Measurements from ENCODE around the gene BANP.

BANP gene

DNA sequence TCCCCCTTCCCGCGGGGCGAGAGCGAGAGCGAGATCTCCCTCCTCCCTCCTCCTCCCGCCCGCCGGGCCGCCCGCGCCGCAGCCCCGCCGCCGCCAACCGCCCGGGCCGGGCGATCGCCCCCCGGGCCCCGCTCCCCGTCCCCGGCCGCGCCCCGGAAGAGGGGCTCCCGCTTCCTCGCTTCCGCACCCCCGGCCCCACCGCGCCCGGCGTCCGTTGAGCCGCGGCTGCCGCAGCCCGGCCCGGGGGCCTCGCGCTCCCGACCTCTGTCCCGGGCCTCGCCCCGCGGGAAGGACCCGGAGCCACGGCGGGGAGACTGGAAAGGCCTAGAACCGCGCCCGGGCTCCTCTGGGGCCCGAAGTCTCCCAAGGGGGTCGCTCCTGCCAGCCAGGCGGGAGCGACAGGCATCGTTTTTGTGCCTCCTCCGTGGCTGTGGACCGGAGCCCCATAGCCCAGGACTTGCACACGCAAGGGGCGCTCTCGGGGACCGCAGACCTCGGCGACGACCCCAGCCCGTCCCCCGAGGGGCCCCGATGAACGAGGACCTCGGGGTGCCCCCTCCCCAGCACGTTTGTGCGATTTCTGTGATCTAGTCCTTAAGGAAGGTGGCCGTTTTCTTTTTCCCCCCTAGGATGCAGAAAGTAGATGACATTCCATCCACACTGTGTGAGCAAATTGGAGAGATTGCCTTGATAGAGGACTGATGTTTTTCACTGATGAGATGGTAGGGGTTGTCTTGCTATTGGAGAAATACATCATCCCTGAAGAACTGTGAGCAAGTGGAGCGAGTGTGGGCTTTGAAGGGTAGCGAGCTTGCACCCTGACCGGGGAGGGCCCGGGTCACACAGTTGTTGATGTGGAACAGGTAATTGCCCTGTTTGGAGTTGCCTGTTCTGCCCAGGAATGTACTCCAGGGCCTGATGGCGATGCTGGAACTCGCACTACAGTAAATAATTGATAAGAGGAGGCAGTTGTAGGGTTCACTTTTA, 611 bp downstream of the BANP start (continued):
- TF ChIP-seq, protein P1, sequence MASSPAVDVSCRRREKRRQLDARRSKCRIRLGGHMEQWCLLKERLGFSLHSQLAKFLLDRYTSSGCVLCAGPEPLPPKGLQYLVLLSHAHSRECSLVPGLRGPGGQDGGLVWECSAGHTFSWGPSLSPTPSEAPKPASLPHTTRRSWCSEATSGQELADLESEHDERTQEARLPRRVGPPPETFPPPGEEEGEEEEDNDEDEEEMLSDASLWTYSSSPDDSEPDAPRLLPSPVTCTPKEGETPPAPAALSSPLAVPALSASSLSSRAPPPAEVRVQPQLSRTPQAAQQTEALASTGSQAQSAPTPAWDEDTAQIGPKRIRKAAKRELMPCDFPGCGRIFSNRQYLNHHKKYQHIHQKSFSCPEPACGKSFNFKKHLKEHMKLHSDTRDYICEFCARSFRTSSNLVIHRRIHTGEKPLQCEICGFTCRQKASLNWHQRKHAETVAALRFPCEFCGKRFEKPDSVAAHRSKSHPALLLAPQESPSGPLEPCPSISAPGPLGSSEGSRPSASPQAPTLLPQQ (tag by site-specific recombination; IDR thresholded peaks at IDR 0.05) = 0 out of 2 replicates have a peak, but pooled peaks have one; percentile 9
- TF ChIP-seq, protein P2, sequence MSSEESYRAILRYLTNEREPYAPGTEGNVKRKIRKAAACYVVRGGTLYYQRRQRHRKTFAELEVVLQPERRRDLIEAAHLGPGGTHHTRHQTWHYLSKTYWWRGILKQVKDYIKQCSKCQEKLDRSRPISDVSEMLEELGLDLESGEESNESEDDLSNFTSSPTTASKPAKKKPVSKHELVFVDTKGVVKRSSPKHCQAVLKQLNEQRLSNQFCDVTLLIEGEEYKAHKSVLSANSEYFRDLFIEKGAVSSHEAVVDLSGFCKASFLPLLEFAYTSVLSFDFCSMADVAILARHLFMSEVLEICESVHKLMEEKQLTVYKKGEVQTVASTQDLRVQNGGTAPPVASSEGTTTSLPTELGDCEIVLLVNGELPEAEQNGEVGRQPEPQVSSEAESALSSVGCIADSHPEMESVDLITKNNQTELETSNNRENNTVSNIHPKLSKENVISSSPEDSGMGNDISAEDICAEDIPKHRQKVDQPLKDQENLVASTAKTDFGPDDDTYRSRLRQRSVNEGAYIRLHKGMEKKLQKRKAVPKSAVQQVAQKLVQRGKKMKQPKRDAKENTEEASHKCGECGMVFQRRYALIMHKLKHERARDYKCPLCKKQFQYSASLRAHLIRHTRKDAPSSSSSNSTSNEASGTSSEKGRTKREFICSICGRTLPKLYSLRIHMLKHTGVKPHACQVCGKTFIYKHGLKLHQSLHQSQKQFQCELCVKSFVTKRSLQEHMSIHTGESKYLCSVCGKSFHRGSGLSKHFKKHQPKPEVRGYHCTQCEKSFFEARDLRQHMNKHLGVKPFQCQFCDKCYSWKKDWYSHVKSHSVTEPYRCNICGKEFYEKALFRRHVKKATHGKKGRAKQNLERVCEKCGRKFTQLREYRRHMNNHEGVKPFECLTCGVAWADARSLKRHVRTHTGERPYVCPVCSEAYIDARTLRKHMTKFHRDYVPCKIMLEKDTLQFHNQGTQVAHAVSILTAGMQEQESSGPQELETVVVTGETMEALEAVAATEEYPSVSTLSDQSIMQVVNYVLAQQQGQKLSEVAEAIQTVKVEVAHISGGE (tag by site-specific recombination; conservative IDR thresholded peaks at IDR 0.05; ENCODE audit: low read depth) = no peak
- peak; percentile 90 for TF ChIP-seq ZNF335 (tag by site-specific recombination; conservative IDR thresholded peaks at IDR 0.05)
- no peak; the same call in 1 of the 2 replicates for TF ChIP-seq ZBTB20 (tag by site-specific recombination; IDR thresholded peaks at IDR 0.05)
- TF ChIP-seq ZNF394 (tag by site-specific recombination; IDR thresholded peaks at IDR 0.05; ENCODE audit: borderline replicate concordance) = no peak
- no peak for TF ChIP-seq ZSCAN5A (tag by site-specific recombination; IDR thresholded peaks at IDR 0.05)
- TF ChIP-seq ZNF24 (tag by site-specific recombination; IDR thresholded peaks at IDR 0.05) = no peak
- TF ChIP-seq CTCF (tag by site-specific recombination; IDR thresholded peaks at IDR 0.05) = 0 out of 2 replicates have a peak, but pooled peaks have one; percentile 13

- no peak overlapping the region; the same call in 1 of the 2 replicates for H3K27ac ChIP-seq (ENCODE audit: extremely low read depth, low read depth, low read length)
- no peak overlapping the region for H3K4me3 ChIP-seq (ENCODE audit: low read depth, low read length)
- H3K9me3 ChIP-seq (ENCODE audit: control insufficient read depth, insufficient read depth, low read depth, low read length) = no peaks in the 10 kb centered on the region
- peaks cover 4 to 41% of the 10 kb centered on the region in 2 experiments; a peak in 2 of 3 replicates for H3K36me3 ChIP-seq (ENCODE audit: control insufficient read depth in 2 of 2, insufficient read depth in 1 of 2, low read length in 2 of 2)
- TF ChIP-seq, protein P3, sequence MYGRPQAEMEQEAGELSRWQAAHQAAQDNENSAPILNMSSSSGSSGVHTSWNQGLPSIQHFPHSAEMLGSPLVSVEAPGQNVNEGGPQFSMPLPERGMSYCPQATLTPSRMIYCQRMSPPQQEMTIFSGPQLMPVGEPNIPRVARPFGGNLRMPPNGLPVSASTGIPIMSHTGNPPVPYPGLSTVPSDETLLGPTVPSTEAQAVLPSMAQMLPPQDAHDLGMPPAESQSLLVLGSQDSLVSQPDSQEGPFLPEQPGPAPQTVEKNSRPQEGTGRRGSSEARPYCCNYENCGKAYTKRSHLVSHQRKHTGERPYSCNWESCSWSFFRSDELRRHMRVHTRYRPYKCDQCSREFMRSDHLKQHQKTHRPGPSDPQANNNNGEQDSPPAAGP (tag by site-specific recombination; IDR thresholded peaks at IDR 0.05) = no peak
- TF ChIP-seq, protein P4, sequence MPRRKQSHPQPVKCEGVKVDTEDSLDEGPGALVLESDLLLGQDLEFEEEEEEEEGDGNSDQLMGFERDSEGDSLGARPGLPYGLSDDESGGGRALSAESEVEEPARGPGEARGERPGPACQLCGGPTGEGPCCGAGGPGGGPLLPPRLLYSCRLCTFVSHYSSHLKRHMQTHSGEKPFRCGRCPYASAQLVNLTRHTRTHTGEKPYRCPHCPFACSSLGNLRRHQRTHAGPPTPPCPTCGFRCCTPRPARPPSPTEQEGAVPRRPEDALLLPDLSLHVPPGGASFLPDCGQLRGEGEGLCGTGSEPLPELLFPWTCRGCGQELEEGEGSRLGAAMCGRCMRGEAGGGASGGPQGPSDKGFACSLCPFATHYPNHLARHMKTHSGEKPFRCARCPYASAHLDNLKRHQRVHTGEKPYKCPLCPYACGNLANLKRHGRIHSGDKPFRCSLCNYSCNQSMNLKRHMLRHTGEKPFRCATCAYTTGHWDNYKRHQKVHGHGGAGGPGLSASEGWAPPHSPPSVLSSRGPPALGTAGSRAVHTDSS (tag by site-specific recombination; IDR thresholded peaks at IDR 0.05) = no peak
- TF ChIP-seq ZNF23 (tag by site-specific recombination; IDR thresholded peaks at IDR 0.05; ENCODE audit: borderline replicate concordance) (no peak), GFI1B (tag by site-specific recombination; IDR thresholded peaks at IDR 0.05) (no peak), TSHZ1 (tag by site-specific recombination; IDR thresholded peaks at IDR 0.05; ENCODE audit: borderline replicate concordance) (no peak), REPIN1 (tag by site-specific recombination; IDR thresholded peaks at IDR 0.05; ENCODE audit: low read depth) (no peak), ZNF10 (tag by site-specific recombination; IDR thresholded peaks at IDR 0.05) (no peak)
- peaks cover 16% of the 10 kb centered on the region for H3K4me1 ChIP-seq (ENCODE audit: control insufficient read depth, insufficient read depth, low read length)
- ChIA-PET POLR2A (no interaction called here), CTCF (no interaction called here)
These were observed 1.5 kb downstream of the BANP start for GRCh38 chr16:87952751-87953150.
